T-helper 9 cell (primary cell): ENCODE results near the gene COPS6.

Source experiments
- DNase-seq: peaks from one replicate; pipeline ENCODE4 v3.0.0-alpha.2; 2020

The COPS6 gene

GRCh38 chr7:100102950-100103840 is 14.4 kb downstream of the COPS6 start:
- no peak for DNase-seq

- no peak for DNase-seq
Measured at GRCh38 chr7:100105534-100105933, 16.8 kb downstream of the COPS6 start.

- no peak for DNase-seq
Measured at GRCh38 chr7:100106633-100107032, 17.9 kb downstream of the COPS6 start.

- DNase-seq = no peak
Measured at GRCh38 chr7:100107125-100107737, 18.5 kb downstream of the COPS6 start.

GRCh38 chr7:100107890-100108289 is 19.1 kb downstream of the COPS6 start:
- no peak for DNase-seq

- no peak for DNase-seq
Measured at GRCh38 chr7:100109521-100110163, 20.9 kb downstream of the COPS6 start.

- DNase-seq = no peak
Measured at GRCh38 chr7:100111156-100111555, 22.4 kb downstream of the COPS6 start.

- no peak for DNase-seq
Measured at GRCh38 chr7:100111914-100112313, 23.1 kb downstream of the COPS6 start.

- DNase-seq = no peak
Measured at GRCh38 chr7:100115026-100115425, 26.3 kb downstream of the COPS6 start.

GRCh38 chr7:100118388-100119071 is 29.8 kb downstream of the COPS6 start:
- no peak for DNase-seq

GRCh38 chr7:100119072-100119969 is 30.6 kb downstream of the COPS6 start, which contains the start of the genes CNPY4 and TAF6:
Gene CNPY4 (plus strand): TSS chr7:100119634. CDS start chr7:100119745, 111 bp downstream.
Gene TAF6 (minus strand): TSS chr7:100119358. CDS start chr7:100114209, 5,149 bp downstream.
- peak; percentile 95 for DNase-seq

GRCh38 chr7:100119970-100120732 is 31.4 kb downstream of the COPS6 start:
- peak; percentile 58 for DNase-seq

- no peak for DNase-seq
Measured at GRCh38 chr7:100120733-100121036, 31.9 kb downstream of the COPS6 start.

- no peak for DNase-seq
Measured at GRCh38 chr7:100122067-100122466, 33.3 kb downstream of the COPS6 start.

- DNase-seq = no peak
Measured at GRCh38 chr7:100122568-100122967, 33.8 kb downstream of the COPS6 start.

GRCh38 chr7:100124301-100125230 is 35.8 kb downstream of the COPS6 start:
- no peak for DNase-seq

- no peak for DNase-seq
Measured at GRCh38 chr7:100126239-100126930, 37.6 kb downstream of the COPS6 start.

- DNase-seq = peak; percentile 90
Measured at GRCh38 chr7:100126931-100127865, 38.4 kb downstream of the COPS6 start, which contains the start of gene MBLAC1. Gene MBLAC1 (plus strand): TSS chr7:100126967. CDS start chr7:100127396, 429 bp downstream.
